GM20431 (cell line): ENCODE results near the gene PSMD13.

Source experiments
- in situ Hi-C: fragments of 300-500 bp; cut with MseI, MboI; formaldehyde crosslinking; loops from one replicate; pipeline ENCODE4 v1.15.0; 2020; ENCODE audit warnings: low sequenced_read_pairs; ENCODE audit not compliant: unreplicated experiment

Gene PSMD13

GRCh38 chr11:203945-204586, 32.7 kb upstream of the PSMD13 start:
- in situ Hi-C loops, result no loop called here

DNA sequence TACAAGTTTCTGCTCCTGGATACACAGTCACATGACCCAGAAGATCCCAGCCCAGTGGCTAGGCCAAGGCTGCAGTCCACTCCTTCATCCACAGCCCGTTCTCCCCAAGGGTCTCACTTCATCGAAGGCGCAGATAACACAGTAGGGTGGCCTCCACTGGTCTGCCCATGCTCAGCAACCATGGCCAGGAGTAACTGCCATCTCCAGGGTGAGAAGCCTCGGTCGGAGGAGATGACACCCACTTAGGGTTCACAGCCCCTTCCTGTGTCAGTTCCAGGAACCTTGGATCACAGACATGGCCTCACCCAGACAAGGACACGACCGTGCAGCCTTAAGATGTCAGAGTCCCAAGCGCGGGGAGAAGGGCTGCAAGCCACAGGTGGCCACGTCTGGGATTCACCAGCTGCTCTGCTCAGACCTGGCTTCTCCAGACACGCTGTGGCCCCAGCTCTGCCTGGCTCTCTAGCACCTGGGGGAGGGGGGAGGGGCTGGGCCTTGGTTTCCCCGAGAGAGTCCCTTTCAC, 32.1 kb upstream of the PSMD13 start:
- in situ Hi-C loops, result no loop called here

DNA sequence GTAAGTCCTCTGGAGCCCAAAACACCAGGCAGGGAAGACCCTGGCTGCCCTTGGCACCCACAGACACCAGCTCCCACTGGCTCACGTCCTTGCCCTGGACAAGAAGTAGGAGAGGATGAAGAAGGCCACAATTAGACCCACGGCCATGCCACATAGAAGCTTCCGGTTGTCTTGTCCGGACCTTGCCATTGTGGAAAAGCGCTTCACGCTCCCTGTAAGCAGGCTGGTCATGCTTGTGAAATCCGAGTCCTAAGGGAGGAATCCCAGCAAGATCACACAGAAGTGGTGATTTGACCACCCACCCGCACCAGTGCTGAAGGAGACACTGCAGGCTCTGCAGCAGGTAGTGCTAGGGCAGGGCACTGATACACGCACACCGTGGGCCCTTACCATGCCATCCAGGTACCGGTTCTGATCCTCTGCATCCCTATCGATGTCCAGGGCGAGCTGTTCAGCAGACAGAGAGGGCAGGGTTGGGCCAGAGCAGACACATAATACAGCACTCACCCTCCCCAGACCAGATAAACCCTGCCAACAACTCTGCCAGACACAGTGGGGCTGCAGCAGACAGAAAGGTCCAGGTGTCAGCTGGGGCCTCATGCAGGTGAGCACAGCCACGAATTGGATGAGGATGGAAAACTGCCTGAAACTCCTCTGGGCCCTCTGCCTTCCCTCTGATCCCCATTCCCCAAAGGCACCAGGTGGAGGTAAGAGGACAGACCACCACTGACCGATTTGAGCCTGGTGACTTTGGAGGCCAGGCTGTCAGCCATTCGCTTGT, 31.4 kb upstream of the PSMD13 start:
- in situ Hi-C loops, result no loop called here

DNA sequence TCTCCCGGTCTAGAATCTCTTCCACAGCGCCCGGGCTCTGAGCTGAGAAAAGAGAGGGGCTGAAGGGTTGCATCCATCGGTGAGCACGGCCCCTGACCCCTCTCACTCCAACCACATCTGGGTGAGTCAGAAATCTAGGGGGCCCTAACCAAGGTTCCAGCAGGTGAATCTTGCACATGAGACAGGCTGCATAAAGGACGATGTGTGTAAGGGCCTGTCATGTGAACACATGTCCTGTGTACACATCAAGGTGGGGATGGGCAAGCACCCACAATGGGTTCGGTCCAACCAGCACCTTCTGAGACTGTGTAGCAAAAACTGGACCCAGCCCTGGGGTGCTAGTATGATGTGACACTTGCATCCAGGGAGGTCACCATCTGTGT, 30.8 kb upstream of the PSMD13 start:
- in situ Hi-C loops, result no loop called here

- in situ Hi-C loops, result no loop called here
These were observed 30.1 kb upstream of the PSMD13 start for GRCh38 chr11:206526-207207.

DNA sequence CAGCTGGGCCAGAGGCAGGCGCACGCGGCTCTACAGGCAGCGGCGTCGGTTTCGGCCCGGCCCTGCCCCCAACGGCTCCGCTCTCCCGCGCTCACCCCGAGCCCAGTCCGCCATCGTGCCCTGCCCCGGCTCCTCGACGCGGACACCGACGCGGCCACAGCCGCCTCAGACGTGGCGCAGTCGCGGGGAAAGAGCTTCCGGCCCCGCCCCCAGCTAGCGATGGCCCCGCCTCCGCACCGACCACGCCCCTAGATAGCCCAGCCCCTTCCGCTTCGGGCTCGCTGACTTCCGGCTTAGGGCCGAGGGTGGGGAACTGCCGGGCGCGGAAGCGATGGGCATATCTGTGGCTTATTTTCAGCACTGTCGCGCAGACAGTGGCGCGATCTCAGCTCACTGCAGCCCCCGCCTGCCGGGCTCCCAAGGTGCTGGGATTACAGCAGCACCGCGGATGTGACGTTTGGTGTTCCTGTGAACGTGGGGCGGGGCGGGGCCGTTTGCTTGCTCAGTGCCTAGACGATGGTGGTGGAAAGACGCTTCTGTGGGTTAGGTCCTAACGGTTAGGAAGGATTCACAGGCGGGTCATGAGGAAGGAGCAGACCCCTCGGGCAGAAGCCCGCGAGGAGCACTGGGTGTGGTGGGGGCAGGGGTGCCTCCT, 29.4 kb upstream of the PSMD13 start, which contains the start of the genes BET1L and RIC8A:
Gene BET1L, minus strand, starts transcription at position 192 of the 655 bp plus-strand sequence. Its CDS starts 78 bp downstream, at position 114.
Gene RIC8A, plus strand, starts transcription at position 501 of the 655 bp plus-strand sequence. CDS start 1,147 bp downstream, outside the sequence.
- in situ Hi-C loops, result no loop called here

- in situ Hi-C loops, result no loop called here
These were observed 29.0 kb upstream of the PSMD13 start for GRCh38 chr11:207863-208180.

DNA sequence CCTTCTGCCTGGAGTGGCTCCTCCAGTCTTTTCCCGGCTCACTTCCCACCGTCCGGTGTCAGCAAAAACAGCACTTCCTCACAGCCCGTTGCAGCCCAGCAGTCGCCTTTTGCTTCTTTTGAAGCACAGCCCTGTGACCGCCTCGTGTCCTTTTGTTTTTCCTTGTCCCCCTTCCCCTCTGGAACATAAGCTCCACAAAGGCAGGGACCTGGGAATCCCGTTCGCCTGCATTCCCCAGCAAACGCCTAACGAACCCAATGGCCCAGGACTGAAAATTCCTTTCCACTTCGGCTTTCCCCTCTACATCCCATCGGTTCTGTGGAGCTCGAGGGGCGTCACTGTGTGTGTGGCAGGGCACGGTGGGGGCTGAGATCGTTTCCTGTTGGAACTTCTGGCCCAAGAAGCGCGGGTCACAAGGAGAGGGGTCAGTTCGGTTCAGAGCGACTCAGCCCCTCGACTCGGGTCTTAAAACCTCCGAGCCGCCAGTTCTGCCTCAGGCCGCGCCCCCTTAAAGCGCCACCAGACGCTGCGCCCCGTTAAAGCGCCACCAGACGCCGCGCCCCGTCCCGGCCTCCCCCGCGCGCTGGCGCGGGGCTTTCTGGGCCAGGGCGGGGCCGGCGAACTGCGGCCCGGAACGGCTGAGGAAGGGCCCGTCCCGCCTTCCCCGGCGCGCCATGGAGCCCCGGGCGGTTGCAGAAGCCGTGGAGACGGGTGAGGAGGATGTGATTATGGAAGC, 28.4 kb upstream of the PSMD13 start:
- in situ Hi-C loops, result no loop called here

- in situ Hi-C loops, result no loop called here
These were observed 27.9 kb upstream of the PSMD13 start for GRCh38 chr11:208917-209260.

- in situ Hi-C loops, result no loop called here
These were observed 27.3 kb upstream of the PSMD13 start for GRCh38 chr11:209275-210121.

DNA sequence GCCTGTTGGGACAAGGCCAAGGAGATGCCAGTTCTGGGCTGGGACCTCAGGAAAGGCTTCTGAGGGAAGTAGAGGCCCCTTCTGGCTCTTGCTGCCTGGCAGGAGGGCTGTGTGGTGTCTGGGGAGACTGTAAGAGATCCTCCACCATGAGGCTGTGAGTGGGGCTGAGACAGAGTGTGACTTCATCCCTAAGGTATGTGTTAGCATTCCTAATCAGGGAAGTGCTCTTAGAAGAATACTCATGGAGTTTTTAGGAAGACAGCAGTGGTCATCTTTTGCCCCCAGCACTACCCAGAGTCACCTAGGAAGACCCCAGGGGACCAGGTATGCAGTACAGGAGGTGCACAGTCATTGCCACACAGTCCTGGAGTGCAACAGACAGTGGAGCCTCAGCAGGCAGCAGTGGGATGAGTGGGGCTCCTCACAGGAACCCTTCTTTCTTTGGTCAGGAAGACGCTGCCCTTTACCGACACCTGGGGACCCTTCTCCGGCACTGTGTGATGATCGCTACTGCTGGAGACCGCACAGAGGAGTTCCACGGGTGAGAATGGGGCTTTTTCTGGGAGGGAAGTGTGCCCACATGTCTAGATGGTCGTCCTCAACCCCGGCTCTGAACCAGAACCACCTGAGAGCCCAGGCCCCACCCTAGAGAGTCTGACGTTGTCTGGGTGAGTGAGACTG, 26.5 kb upstream of the PSMD13 start:
- in situ Hi-C loops, result no loop called here

DNA sequence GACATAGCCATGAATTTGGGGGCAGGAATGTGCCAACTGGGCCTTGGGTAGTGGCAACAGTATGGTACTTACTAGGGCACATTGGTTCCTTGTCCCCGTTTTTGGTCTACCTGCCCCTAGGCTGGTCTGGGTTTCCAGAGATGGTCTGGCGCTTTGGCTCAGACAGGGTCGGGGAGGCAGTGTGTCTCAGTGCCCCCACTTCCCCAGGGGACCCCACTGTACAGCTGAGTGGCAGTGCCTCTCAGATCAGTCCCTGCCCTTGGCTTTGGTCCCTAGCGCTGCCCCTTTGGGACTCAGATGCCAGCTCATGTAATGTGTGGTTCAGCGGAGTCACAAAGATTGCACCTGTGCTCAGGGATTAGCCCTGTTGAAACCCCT, 26.0 kb upstream of the PSMD13 start:
- in situ Hi-C loops, result no loop called here

DNA sequence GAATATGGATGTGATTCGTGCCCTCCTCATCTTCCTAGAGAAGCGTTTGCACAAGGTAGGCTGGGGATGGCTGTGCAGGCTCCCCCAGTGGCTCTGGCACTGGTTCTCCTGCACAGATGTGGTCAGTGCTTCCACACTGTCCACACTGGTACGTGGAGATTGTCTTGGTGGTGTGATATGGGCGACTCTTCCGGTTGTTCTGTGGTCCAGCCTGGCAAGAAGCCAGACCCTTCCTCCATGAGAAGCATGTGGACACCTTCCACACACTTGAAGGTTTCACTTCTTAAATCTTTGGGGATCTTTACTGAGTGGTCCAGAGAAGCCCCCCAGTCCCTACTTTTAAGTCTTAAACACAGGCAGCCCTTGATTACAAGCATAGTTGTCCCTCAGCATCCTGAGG, 25.5 kb upstream of the PSMD13 start:
- in situ Hi-C loops, result no loop called here

GRCh38 chr11:211741-212140, 25.0 kb upstream of the PSMD13 start:
- in situ Hi-C loops, result no loop called here

GRCh38 chr11:212150-213100, 24.4 kb upstream of the PSMD13 start:
- in situ Hi-C loops, result no loop called here

- in situ Hi-C loops, result no loop called here
These were observed 23.7 kb upstream of the PSMD13 start for GRCh38 chr11:213111-213510.

GRCh38 chr11:214083-214482, 22.7 kb upstream of the PSMD13 start:
- in situ Hi-C loops, result no loop called here
